ENCODE data around the gene TMEM91.

GRCh38 chr19:41433171-41433570 is 56.8 kb downstream of the TMEM91 start:
- no peak for TF ChIP-seq CTCF (IDR thresholded peaks at IDR 0.05)
- no peak for TF ChIP-seq POLR2A (IDR thresholded peaks at IDR 0.05)
